SK-N-SH treated with all-trans-retinoic acid at 6 μM for 48 hours (cell line): ENCODE results near the gene MRGPRD.
"Not testable (repeated sequence)": the region's sequence is repeated elsewhere in the genome, so short reads cannot be mapped to it uniquely, and the experiment has no call there.

ENCODE experiments used
- ATAC-seq: fragments of 200-7000 bp; cut with Tn5 transposase; 3 replicates; pipeline ENCODE4 v1.9.1; 2020; ENCODE audit warnings: mild to moderate bottlenecking, moderate library complexity
- ARNTL ChIP-seq: fragments of 450-650 bp; formaldehyde crosslinking; IDR thresholded peaks from 2 replicates; pipeline ENCODE4 v1.5.0; 2020; ENCODE audit warnings: low read depth, mild to moderate bottlenecking, moderate library complexity, borderline replicate concordance
- CSDC2 ChIP-seq: fragments of 250-450 bp; sonication (Bioruptor Pico); IDR thresholded peaks from 2 replicates; pipeline ENCODE4 v1.5.0; 2020; ENCODE audit warnings: mild to moderate bottlenecking, moderate library complexity
- ESRRG ChIP-seq: fragments of 250-450 bp; sonication (Bioruptor Pico); IDR thresholded peaks from 2 replicates; pipeline ENCODE4 v1.6.1; 2021; ENCODE audit warnings: mild to moderate bottlenecking
- ISL1 ChIP-seq: fragments of 250-450 bp; sonication (Bioruptor Pico); IDR thresholded peaks from 2 replicates; pipeline ENCODE4 v2.1.2; 2022; ENCODE audit warnings: mild to moderate bottlenecking, moderate library complexity
- OSR1 ChIP-seq: fragments of 250-450 bp; sonication (Bioruptor Pico); IDR thresholded peaks from 2 replicates; pipeline ENCODE4 v1.8.0; 2022; ENCODE audit warnings: moderate library complexity, mild to moderate bottlenecking, inconsistent platforms
- PATZ1 ChIP-seq: fragments of 250-450 bp; sonication (Bioruptor Pico); IDR thresholded peaks from 2 replicates; pipeline ENCODE4 v1.8.0; 2020; ENCODE audit warnings: mild to moderate bottlenecking, moderate library complexity, borderline replicate concordance
- PPARA ChIP-seq: fragments of 250-450 bp; sonication (Bioruptor Pico); IDR thresholded peaks from 2 replicates; pipeline ENCODE4 v1.5.0; 2020; ENCODE audit warnings: mild to moderate bottlenecking, borderline replicate concordance
- RARB ChIP-seq: fragments of 250-450 bp; sonication (Bioruptor Pico); IDR thresholded peaks from 2 replicates; pipeline ENCODE4 v1.8.0; 2021; ENCODE audit warnings: mild to moderate bottlenecking, moderate library complexity
- SNAI2 ChIP-seq: fragments of 250-450 bp; sonication (Bioruptor Pico); IDR thresholded peaks from 2 replicates; pipeline ENCODE4 v1.5.0; 2020; ENCODE audit warnings: mild to moderate bottlenecking, moderate library complexity
- TCF4 ChIP-seq: fragments of 250-450 bp; sonication (Bioruptor Pico); IDR thresholded peaks from 2 replicates; pipeline ENCODE4 v1.8.0; 2021; ENCODE audit warnings: mild to moderate bottlenecking, moderate library complexity, borderline replicate concordance
- TOX ChIP-seq: fragments of 250-450 bp; sonication (Bioruptor Pico); IDR thresholded peaks from 2 replicates; pipeline ENCODE4 v1.8.0; 2021; ENCODE audit warnings: mild to moderate bottlenecking, moderate library complexity, borderline replicate concordance
- ZC3H10 ChIP-seq: fragments of 250-450 bp; sonication (Bioruptor Pico); IDR thresholded peaks from 2 replicates; pipeline ENCODE4 v1.5.1; 2021; ENCODE audit warnings: mild to moderate bottlenecking, moderate library complexity
- ZFP3 ChIP-seq: fragments of 250-450 bp; sonication (Bioruptor Pico); IDR thresholded peaks from 2 replicates; pipeline ENCODE4 v1.5.0; 2020; ENCODE audit warnings: mild to moderate bottlenecking, moderate library complexity
- ZFP30 ChIP-seq: fragments of 450-650 bp; formaldehyde crosslinking; IDR thresholded peaks from 2 replicates; pipeline ENCODE4 v1.5.0; 2022; ENCODE audit warnings: mild to moderate bottlenecking, moderate library complexity
- ZNF70 ChIP-seq: fragments of 450-650 bp; formaldehyde crosslinking; IDR thresholded peaks from 2 replicates; pipeline ENCODE4 v1.5.0; 2020; ENCODE audit warnings: mild to moderate bottlenecking, moderate library complexity
- ZNF8 ChIP-seq: fragments of 450-650 bp; formaldehyde crosslinking; IDR thresholded peaks from 2 replicates; pipeline ENCODE4 v1.5.0; 2020; ENCODE audit warnings: mild to moderate bottlenecking, moderate library complexity
- TF ChIP-seq, protein P1 (sequence below): fragments of 250-450 bp; sonication (Bioruptor Pico); IDR thresholded peaks from 2 replicates; pipeline ENCODE4 v1.5.1; 2021; ENCODE audit warnings: mild to moderate bottlenecking, moderate library complexity
- TF ChIP-seq, protein P2 (sequence below): fragments of 250-450 bp; sonication (Bioruptor Pico); IDR thresholded peaks from 2 replicates; pipeline ENCODE4 v1.5.1; 2020; ENCODE audit warnings: low read depth, mild to moderate bottlenecking, moderate library complexity
- TF ChIP-seq, protein P3 (sequence below): fragments of 250-450 bp; sonication (Bioruptor Pico); IDR thresholded peaks from 2 replicates; pipeline ENCODE4 v1.5.0; 2020; ENCODE audit warnings: mild to moderate bottlenecking, moderate library complexity
- TF ChIP-seq, protein P4 (sequence below): fragments of 250-450 bp; sonication (Bioruptor Pico); IDR thresholded peaks from 2 replicates; pipeline ENCODE4 v1.8.0; 2021; ENCODE audit warnings: low read depth, mild to moderate bottlenecking, moderate library complexity, borderline replicate concordance

Gene MRGPRD

DNA sequence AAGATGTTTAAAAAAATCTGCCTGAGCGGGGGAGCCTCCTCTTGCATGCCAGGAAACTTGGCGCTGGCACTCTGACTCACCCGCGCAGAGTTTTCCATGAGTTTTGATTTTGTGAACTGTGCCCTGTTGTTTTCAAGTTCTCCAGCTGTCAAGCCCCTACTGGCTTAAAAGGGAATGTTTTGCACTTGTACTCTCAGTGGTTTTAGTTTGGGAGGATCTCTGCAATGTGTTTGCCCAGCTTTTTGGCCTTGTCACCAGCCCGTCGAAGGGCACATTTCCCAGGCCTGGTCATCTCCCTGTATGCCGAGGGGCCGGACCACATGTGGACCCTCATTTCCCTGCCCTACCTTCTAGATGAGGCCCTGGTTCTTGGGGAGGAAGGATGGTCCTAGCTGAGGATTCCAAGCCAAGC, 20.1 kb upstream of the MRGPRD start:
- ATAC-seq = peak; percentile 94
- TF ChIP-seq OSR1 (CRISPR knock-in tag) = no peak
- TF ChIP-seq, protein P1, sequence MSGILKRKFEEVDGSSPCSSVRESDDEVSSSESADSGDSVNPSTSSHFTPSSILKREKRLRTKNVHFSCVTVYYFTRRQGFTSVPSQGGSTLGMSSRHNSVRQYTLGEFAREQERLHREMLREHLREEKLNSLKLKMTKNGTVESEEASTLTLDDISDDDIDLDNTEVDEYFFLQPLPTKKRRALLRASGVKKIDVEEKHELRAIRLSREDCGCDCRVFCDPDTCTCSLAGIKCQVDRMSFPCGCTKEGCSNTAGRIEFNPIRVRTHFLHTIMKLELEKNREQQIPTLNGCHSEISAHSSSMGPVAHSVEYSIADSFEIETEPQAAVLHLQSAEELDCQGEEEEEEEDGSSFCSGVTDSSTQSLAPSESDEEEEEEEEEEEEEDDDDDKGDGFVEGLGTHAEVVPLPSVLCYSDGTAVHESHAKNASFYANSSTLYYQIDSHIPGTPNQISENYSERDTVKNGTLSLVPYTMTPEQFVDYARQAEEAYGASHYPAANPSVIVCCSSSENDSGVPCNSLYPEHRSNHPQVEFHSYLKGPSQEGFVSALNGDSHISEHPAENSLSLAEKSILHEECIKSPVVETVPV (CRISPR knock-in tag) = no peak
- TF ChIP-seq ZFP3 (CRISPR knock-in tag) = no peak
- TF ChIP-seq ARNTL (CRISPR knock-in tag) = no peak
- TF ChIP-seq TCF4 (CRISPR knock-in tag) = no peak
- TF ChIP-seq ZFP30 = no peak
- TF ChIP-seq ZNF70 = no peak

GRCh38 chr11:69000391-69000790, 19.6 kb upstream of the MRGPRD start:
- TF ChIP-seq, protein P2, sequence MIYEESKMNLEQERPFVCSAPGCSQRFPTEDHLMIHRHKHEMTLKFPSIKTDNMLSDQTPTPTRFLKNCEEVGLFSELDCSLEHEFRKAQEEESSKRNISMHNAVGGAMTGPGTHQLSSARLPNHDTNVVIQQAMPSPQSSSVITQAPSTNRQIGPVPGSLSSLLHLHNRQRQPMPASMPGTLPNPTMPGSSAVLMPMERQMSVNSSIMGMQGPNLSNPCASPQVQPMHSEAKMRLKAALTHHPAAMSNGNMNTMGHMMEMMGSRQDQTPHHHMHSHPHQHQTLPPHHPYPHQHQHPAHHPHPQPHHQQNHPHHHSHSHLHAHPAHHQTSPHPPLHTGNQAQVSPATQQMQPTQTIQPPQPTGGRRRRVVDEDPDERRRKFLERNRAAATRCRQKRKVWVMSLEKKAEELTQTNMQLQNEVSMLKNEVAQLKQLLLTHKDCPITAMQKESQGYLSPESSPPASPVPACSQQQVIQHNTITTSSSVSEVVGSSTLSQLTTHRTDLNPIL = no peak
- TF ChIP-seq PATZ1 (CRISPR knock-in tag) (no peak), RARB (CRISPR knock-in tag) (no peak), TCF4 (CRISPR knock-in tag) (no peak), TOX (CRISPR knock-in tag) (no peak), ZNF70 (no peak), ZNF8 (no peak), ZFP30 (no peak), ARNTL (CRISPR knock-in tag) (no peak), ZFP3 (CRISPR knock-in tag) (no peak), CSDC2 (CRISPR knock-in tag) (no peak), PPARA (CRISPR knock-in tag) (no peak), ZC3H10 (CRISPR knock-in tag) (no peak)
- TF ChIP-seq, protein P3, sequence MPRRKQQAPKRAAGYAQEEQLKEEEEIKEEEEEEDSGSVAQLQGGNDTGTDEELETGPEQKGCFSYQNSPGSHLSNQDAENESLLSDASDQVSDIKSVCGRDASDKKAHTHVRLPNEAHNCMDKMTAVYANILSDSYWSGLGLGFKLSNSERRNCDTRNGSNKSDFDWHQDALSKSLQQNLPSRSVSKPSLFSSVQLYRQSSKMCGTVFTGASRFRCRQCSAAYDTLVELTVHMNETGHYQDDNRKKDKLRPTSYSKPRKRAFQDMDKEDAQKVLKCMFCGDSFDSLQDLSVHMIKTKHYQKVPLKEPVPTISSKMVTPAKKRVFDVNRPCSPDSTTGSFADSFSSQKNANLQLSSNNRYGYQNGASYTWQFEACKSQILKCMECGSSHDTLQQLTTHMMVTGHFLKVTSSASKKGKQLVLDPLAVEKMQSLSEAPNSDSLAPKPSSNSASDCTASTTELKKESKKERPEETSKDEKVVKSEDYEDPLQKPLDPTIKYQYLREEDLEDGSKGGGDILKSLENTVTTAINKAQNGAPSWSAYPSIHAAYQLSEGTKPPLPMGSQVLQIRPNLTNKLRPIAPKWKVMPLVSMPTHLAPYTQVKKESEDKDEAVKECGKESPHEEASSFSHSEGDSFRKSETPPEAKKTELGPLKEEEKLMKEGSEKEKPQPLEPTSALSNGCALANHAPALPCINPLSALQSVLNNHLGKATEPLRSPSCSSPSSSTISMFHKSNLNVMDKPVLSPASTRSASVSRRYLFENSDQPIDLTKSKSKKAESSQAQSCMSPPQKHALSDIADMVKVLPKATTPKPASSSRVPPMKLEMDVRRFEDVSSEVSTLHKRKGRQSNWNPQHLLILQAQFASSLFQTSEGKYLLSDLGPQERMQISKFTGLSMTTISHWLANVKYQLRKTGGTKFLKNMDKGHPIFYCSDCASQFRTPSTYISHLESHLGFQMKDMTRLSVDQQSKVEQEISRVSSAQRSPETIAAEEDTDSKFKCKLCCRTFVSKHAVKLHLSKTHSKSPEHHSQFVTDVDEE = no peak
- peak; percentile 46 for ATAC-seq

DNA sequence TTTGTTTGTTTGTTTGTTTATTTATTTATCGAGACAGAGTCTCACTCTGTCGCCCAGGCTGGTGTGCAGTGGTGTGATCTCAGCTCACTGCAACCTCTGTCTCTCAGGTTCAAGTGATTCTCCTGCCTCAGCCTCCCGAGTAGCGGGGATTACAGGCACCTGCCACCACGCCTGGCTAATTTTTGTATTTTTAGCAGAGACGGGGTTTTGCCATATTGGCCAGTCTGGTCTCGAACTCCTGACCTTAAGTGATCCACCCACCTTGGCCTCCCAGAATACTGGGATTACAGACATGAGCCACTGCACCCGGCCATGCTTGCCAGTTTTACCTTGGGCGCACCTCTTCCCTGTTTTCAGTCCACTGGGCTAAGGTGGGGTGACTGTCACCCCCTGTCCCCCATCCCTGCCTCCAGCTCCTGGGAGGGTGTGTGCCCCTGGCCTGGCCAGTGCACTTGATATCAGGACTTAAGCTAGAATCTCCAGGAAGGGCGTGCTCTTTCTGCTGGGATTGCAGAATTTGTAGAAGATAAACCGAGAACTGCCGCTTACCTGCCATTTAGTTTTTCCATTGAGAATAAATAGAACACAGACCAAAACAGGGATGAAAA, 19.1 kb upstream of the MRGPRD start:
- not testable (repeated sequence) for ATAC-seq

DNA sequence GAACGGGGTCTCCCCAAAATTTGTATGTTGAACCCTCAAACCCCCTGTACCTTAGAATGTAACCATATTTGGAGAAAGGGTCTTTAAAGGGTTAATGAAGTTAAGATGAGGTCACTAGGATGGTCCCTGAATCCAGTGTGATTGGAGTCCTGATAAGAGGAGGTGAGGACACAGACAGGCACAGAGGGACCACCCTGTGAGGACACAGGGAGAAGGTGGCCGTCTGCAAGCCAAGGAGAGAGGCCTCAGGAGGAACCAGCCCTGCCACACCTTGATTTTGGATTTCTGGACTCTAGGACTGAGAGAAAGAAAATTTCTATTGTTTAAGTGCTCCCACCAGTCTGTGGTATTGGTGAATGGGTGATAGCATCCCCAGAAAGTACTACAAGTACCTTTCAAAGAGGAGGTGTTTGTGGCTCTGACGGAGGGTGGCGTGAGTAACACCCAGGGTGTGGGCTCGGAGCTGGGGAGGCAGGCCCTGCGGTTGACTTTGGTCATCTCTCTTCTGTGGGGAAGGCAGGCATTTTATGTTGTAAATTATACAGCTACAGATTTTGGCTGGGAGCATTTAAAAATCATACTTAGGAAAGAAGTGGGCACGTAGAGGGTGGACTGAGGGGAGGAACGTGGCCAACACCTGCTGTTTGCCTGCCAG, 18.4 kb upstream of the MRGPRD start:
- no peak for ATAC-seq
- TF ChIP-seq, protein P3 = no peak
- no peak for TF ChIP-seq PATZ1 (CRISPR knock-in tag)
- TF ChIP-seq ESRRG (CRISPR knock-in tag) = no peak
- TF ChIP-seq ZNF8 = no peak
- TF ChIP-seq ZNF70 = no peak
- no peak for TF ChIP-seq ISL1 (CRISPR knock-in tag)
- no peak for TF ChIP-seq TCF4 (CRISPR knock-in tag)
- no peak for TF ChIP-seq ARNTL (CRISPR knock-in tag)
- no peak for TF ChIP-seq PPARA (CRISPR knock-in tag)
- TF ChIP-seq OSR1 (CRISPR knock-in tag) = no peak
- TF ChIP-seq CSDC2 (CRISPR knock-in tag) = no peak
- no peak for TF ChIP-seq ZC3H10 (CRISPR knock-in tag)
- TF ChIP-seq ZFP30 = no peak
- TF ChIP-seq, protein P4, sequence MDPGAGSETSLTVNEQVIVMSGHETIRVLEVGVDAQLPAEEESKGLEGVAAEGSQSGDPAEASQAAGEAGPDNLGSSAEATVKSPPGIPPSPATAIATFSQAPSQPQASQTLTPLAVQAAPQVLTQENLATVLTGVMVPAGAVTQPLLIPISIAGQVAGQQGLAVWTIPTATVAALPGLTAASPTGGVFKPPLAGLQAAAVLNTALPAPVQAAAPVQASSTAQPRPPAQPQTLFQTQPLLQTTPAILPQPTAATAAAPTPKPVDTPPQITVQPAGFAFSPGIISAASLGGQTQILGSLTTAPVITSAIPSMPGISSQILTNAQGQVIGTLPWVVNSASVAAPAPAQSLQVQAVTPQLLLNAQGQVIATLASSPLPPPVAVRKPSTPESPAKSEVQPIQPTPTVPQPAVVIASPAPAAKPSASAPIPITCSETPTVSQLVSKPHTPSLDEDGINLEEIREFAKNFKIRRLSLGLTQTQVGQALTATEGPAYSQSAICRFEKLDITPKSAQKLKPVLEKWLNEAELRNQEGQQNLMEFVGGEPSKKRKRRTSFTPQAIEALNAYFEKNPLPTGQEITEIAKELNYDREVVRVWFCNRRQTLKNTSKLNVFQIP (CRISPR knock-in tag) = no peak
- no peak for TF ChIP-seq SNAI2
